Sigmoid colon (tissue), 4 donors: ENCODE measurements around the gene WDR73.

Source experiments
- CTCF ChIP-seq, 4 experiments: fragments of 450-650 bp in 3 of 4; fragments of 200-600 bp in 1 of 4; IDR thresholded peaks; one replicate each; pipeline ENCODE4 v1.5.1; 2016 to 2019; ENCODE audit warnings: antibody characterized with exemption in 4 of 4, mild to moderate bottlenecking in 3 of 4, moderate library complexity in 2 of 4
- POLR2AphosphoS5 ChIP-seq, 4 donors: sonication (generic); formaldehyde crosslinking; IDR thresholded peaks; one replicate each; pipeline ENCODE4 v1.6.1; 2017; ENCODE audit warnings: antibody characterized with exemption in 4 of 4

GRCh38 chr15:84638103-84638502 lies 16.0 kb downstream of the WDR73 start:
- TF ChIP-seq POLR2AphosphoS5 (IDR thresholded peaks at IDR 0.05) (no peak), CTCF (IDR thresholded peaks at IDR 0.05) (no peak)
